ENCODE measurements around the gene USP5.

Gene USP5

DNA sequence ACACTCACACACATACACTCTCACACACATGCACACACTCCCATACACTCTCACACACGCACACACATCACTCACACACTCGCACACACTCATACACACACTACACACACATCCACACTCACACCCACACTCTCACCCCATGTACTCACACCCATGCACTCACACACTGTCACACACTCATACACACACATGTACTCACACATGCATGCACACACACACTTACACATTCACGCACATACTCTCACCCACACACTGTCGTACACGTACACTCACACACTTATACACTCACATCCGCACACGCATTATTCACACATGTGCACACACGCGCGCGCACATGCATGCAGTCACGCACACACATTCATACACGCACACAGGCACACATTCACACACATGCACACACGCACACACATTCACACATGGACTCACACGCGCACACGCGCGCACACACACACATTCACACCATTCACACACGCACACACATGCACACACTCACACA lies 34.2 kb upstream of the USP5 start:
- TF ChIP-seq CTCF (IDR thresholded peaks at IDR 0.05) = no peak

DNA sequence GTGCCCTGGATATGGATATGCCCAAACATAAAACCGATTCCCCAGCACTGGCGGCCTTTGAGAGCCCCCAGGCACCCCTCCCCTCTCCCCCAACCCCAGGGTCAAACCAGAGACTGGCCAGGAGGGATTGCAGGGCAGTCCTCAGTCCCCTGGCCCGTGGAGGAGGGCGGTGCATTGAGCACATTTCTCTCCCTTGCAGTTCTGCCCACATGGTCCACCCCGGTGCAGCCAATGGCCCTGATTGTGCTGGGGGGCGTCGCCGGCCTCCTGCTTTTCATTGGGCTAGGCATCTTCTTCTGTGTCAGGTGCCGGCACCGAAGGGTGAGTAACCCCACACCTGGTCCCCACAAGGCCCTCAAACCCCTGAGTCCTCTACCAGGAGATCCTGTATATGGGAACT lies 33.7 kb upstream of the USP5 start:
- TF ChIP-seq CTCF (IDR thresholded peaks at IDR 0.05) = no peak

- no peak for TF ChIP-seq CTCF (IDR thresholded peaks at IDR 0.05)
These were observed 33.3 kb upstream of the USP5 start for GRCh38 chr12:6818645-6819044.

DNA sequence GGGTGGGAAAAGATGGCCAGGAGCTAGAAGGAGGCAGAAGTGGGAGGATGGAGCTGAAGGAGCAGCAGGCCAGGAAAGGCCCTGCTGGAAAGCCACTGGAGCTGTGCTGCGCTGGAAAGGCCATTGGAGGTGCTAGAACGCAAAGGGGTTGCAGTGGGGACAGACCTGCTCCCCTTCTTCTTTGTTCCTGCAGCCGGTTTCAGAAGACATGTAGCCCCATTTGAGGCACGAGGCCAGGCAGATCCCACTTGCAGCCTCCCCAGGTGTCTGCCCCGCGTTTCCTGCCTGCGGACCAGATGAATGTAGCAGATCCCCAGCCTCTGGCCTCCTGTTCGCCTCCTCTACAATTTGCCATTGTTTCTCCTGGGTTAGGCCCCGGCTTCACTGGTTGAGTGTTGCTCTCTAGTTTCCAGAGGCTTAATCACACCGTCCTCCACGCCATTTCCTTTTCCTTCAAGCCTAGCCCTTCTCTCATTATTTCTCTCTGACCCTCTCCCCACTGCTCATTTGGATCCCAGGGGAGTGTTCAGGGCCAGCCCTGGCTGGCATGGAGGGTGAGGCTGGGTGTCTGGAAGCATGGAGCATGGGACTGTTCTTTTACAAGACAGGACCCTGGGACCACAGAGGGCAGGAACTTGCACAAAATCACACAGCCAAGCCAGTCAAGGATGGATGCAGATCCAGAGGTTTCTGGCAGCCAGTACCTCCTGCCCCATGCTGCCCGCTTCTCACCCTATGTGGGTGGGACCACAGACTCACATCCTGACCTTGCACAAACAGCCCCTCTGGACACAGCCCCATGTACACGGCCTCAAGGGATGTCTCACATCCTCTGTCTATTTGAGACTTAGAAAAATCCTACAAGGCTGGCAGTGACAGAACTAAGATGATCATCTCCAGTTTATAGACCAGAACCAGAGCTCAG lies 32.6 kb upstream of the USP5 start:
- TF ChIP-seq CTCF (IDR thresholded peaks at IDR 0.05) = no peak

GRCh38 chr12:6820166-6820565 lies 31.8 kb upstream of the USP5 start:
- no peak for TF ChIP-seq CTCF (IDR thresholded peaks at IDR 0.05)

- TF ChIP-seq CTCF (IDR thresholded peaks at IDR 0.05) = no peak
These were observed 30.1 kb upstream of the USP5 start, which contains the start of gene GPR162 for GRCh38 chr12:6821591-6822425. GPR162 (plus strand) TSS chr12:6821821; CDS start chr12:6823899, 2,078 bp downstream.

DNA sequence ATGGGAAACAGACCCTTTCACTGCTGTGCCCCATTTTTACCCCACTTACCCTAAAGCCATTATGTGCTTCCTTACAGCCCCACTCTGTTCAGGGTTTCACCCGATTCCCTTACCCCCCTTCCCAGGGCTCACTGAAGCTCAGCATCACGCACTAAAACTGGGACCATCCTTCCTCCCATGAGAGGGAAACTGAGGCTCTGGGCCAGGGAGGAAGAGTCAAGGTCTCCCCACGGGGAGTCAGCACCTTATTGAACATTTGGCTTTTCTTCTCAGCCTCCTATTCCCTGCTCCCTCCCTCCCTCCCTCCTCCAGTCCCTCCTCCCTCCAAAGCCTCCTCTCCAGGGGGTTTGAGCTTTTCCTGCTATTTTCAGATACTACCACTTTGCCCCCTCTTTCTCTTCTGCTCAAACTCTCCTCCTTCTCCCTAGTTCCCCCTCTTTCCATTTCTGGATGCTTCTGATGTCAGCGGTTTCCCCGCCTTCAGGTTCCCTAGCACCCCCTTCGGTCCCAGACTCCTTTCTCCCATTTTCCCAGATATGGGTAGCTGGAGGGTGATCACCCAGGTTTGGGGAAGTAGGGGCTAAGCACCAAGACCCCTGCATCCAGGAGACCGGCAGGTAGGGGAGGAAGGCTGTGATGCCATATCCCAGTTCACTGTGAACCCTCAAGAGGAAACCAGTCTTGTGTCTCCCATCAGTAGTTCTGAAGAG lies 29.4 kb upstream of the USP5 start:
- no peak for TF ChIP-seq CTCF (IDR thresholded peaks at IDR 0.05)
